SJCRH30 (cell line): Measurements from ENCODE around the gene FBXO24. TPM values are rescaled to one million over a fixed set of nuclear protein-coding genes. Genes with fewer than 3 reads are reported as not detected.
"Not testable (repeated sequence)": the region's sequence is repeated elsewhere in the genome, so short reads cannot be mapped to it uniquely, and the experiment has no call there.

Source experiments
- DNase-seq, 2 experiments: peaks; one replicate each; pipeline ENCODE4 v3.0.0-alpha.2; 2015 to 2020
- H3K27ac ChIP-seq: fragments of 250-450 bp; sonication (Bioruptor Pico); 2 replicates; pipeline ENCODE4 v1.5.1; 2020; ENCODE audit warnings: mild to moderate bottlenecking, moderate library complexity
- H3K27me3 ChIP-seq: fragments of 250-450 bp; sonication (Bioruptor Pico); 2 replicates; pipeline ENCODE4 v1.5.1; 2020; ENCODE audit warnings: mild to moderate bottlenecking, moderate library complexity
- H3K36me3 ChIP-seq: fragments of 250-450 bp; sonication (Bioruptor Pico); 2 replicates; pipeline ENCODE4 v1.5.1; 2020; ENCODE audit warnings: mild to moderate bottlenecking, moderate library complexity
- H3K4me1 ChIP-seq: fragments of 250-450 bp; sonication (Bioruptor Pico); 2 replicates; pipeline ENCODE4 v1.5.1; 2020; ENCODE audit warnings: mild to moderate bottlenecking, moderate library complexity
- H3K4me3 ChIP-seq: fragments of 250-450 bp; sonication (Bioruptor Pico); 2 replicates; pipeline ENCODE4 v1.5.1; 2020; ENCODE audit warnings: mild to moderate bottlenecking, moderate library complexity
- H3K9me3 ChIP-seq: fragments of 250-450 bp; sonication (Bioruptor Pico); replicated peaks from 2 replicates; pipeline ENCODE4 v1.5.1; 2020; ENCODE audit warnings: mild to moderate bottlenecking, moderate library complexity
- total RNA-seq: library from RNA; depleted of rRNA; stranded (reverse); fragments of >200 nt; shearing (Covaris generic); gene quantifications from 2 replicates; pipeline ENCODE4 v1.2.3, GENCODE V29; 2014

The FBXO24 gene
- total RNA-seq, 1 experiment from 2014 or later, result not detected

GRCh38 chr7:100546926-100547800, 39.0 kb upstream of the FBXO24 start:
- no peak for DNase-seq
- no peak overlapping the region for H3K27ac ChIP-seq

GRCh38 chr7:100547872-100548271, 38.3 kb upstream of the FBXO24 start:
- H3K27me3 ChIP-seq, result no peaks in the 10 kb centered on the region
- DNase-seq, result no peak
- H3K9me3 ChIP-seq, result no peaks in the 10 kb centered on the region
- H3K36me3 ChIP-seq, result peaks cover 3% of the 10 kb centered on the region; the same call in 1 of the 2 replicates
- no peak overlapping the region for H3K27ac ChIP-seq
- H3K4me1 ChIP-seq, result peaks cover 13% of the 10 kb centered on the region
- no peak overlapping the region for H3K4me3 ChIP-seq

More at GRCh38 chr7:100546926-100547800, 39.0 kb upstream of the FBXO24 start:
- no peak overlapping the region for H3K4me3 ChIP-seq
- H3K4me1 ChIP-seq, result peaks cover 13% of the 10 kb centered on the region
- H3K9me3 ChIP-seq, result no peaks in the 10 kb centered on the region
- 0 out of 2 replicates have a peak, but pooled peaks cover under 1% of the 10 kb centered on the region for H3K36me3 ChIP-seq
- H3K27me3 ChIP-seq, result no peaks in the 10 kb centered on the region

- H3K36me3 ChIP-seq, H3K4me3 ChIP-seq: not testable (repeated sequence)
Measured at GRCh38 chr7:100548446-100548845, 37.7 kb upstream of the FBXO24 start.

GRCh38 chr7:100552532-100552931, 33.6 kb upstream of the FBXO24 start:
- Histone ChIP-seq H3K9me3 (no peaks in the 10 kb centered on the region), H3K4me3 (no peak overlapping the region), H3K4me1 (no peaks in the 10 kb centered on the region), H3K27me3 (no peaks in the 10 kb centered on the region), H3K27ac (no peak overlapping the region), H3K36me3 (peaks cover 3% of the 10 kb centered on the region; the same call in 1 of the 2 replicates)
- no peak for DNase-seq

More at GRCh38 chr7:100548446-100548845, 37.7 kb upstream of the FBXO24 start:
- peaks cover 13% of the 10 kb centered on the region for H3K4me1 ChIP-seq
- H3K27me3 ChIP-seq, H3K27ac ChIP-seq, H3K9me3 ChIP-seq, DNase-seq: not testable (repeated sequence)

- Histone ChIP-seq H3K27me3 (no peaks in the 10 kb centered on the region), H3K9me3 (no peaks in the 10 kb centered on the region), H3K4me1 (no peaks in the 10 kb centered on the region), H3K4me3 (no peak overlapping the region), H3K27ac (no peak overlapping the region), H3K36me3 (peaks cover 3% of the 10 kb centered on the region; the same call in 1 of the 2 replicates)
- DNase-seq, result no peak
Measured at GRCh38 chr7:100553032-100553431, 33.1 kb upstream of the FBXO24 start.

- Histone ChIP-seq H3K4me1 (no peaks in the 10 kb centered on the region), H3K27me3 (no peaks in the 10 kb centered on the region), H3K27ac (no peak overlapping the region), H3K9me3 (no peaks in the 10 kb centered on the region), H3K4me3 (no peak overlapping the region), H3K36me3 (peaks cover 3% of the 10 kb centered on the region; the same call in 1 of the 2 replicates)
- no peak for DNase-seq
Measured at GRCh38 chr7:100555701-100556100, 30.4 kb upstream of the FBXO24 start.

- H3K36me3 ChIP-seq, result peaks cover 3% of the 10 kb centered on the region; the same call in 1 of the 2 replicates
- H3K4me3 ChIP-seq, result no peak overlapping the region
- no peaks in the 10 kb centered on the region for H3K4me1 ChIP-seq
- no peaks in the 10 kb centered on the region for H3K27me3 ChIP-seq
- DNase-seq, result no peak
- H3K27ac ChIP-seq, result no peak overlapping the region
- no peaks in the 10 kb centered on the region for H3K9me3 ChIP-seq
Measured at GRCh38 chr7:100556541-100556940, 29.6 kb upstream of the FBXO24 start.

GRCh38 chr7:100559127-100559526, 27.0 kb upstream of the FBXO24 start:
- no peaks in the 10 kb centered on the region for H3K27me3 ChIP-seq
- H3K27ac ChIP-seq, result no peak overlapping the region
- no peak for DNase-seq
- no peaks in the 10 kb centered on the region for H3K9me3 ChIP-seq
- no peak overlapping the region for H3K4me3 ChIP-seq
- no peaks in the 10 kb centered on the region for H3K36me3 ChIP-seq
- no peaks in the 10 kb centered on the region; the same call in 1 of the 2 replicates for H3K4me1 ChIP-seq

- no peak overlapping the region for H3K27ac ChIP-seq
- no peaks in the 10 kb centered on the region; the same call in 1 of the 2 replicates for H3K4me1 ChIP-seq
- H3K9me3 ChIP-seq, result no peaks in the 10 kb centered on the region
- DNase-seq, result no peak
- no peaks in the 10 kb centered on the region for H3K27me3 ChIP-seq
- H3K4me3 ChIP-seq, result no peak overlapping the region
- no peaks in the 10 kb centered on the region for H3K36me3 ChIP-seq
Measured at GRCh38 chr7:100561491-100562194, 24.5 kb upstream of the FBXO24 start.

- H3K9me3 ChIP-seq, result no peaks in the 10 kb centered on the region
- H3K4me1 ChIP-seq, result peaks cover 3% of the 10 kb centered on the region; the same call in 1 of the 2 replicates
- no peaks in the 10 kb centered on the region for H3K27me3 ChIP-seq
- H3K27ac ChIP-seq, result no peak overlapping the region
- H3K36me3 ChIP-seq, result no peaks in the 10 kb centered on the region
- H3K4me3 ChIP-seq, result no peak overlapping the region
- no peak for DNase-seq
Measured at GRCh38 chr7:100562195-100563099, 23.7 kb upstream of the FBXO24 start.

GRCh38 chr7:100563100-100563564, 23.0 kb upstream of the FBXO24 start:
- no peak overlapping the region for H3K4me3 ChIP-seq
- H3K27me3 ChIP-seq, result no peaks in the 10 kb centered on the region
- no peaks in the 10 kb centered on the region for H3K9me3 ChIP-seq
- H3K27ac ChIP-seq, result no peak overlapping the region
- peaks cover 9% of the 10 kb centered on the region; the same call in 1 of the 2 replicates for H3K4me1 ChIP-seq
- DNase-seq, result no peak
- no peaks in the 10 kb centered on the region for H3K36me3 ChIP-seq

- DNase-seq, result peak; percentile 84 to 88
- Histone ChIP-seq H3K4me1 (peaks cover 9% of the 10 kb centered on the region; the same call in 1 of the 2 replicates), H3K36me3 (no peaks in the 10 kb centered on the region), H3K27me3 (no peaks in the 10 kb centered on the region), H3K9me3 (no peaks in the 10 kb centered on the region), H3K4me3 (no peak overlapping the region), H3K27ac (no peak overlapping the region)
Measured at GRCh38 chr7:100563809-100564400, 22.2 kb upstream of the FBXO24 start.

- H3K36me3 ChIP-seq, H3K27ac ChIP-seq, H3K4me3 ChIP-seq, H3K27me3 ChIP-seq, H3K9me3 ChIP-seq, H3K4me1 ChIP-seq, DNase-seq: not testable (repeated sequence)
Measured at GRCh38 chr7:100564405-100564804, 21.7 kb upstream of the FBXO24 start.

GRCh38 chr7:100565133-100565571, 21.0 kb upstream of the FBXO24 start:
- Histone ChIP-seq H3K27me3 (no peaks in the 10 kb centered on the region), H3K27ac (no peak overlapping the region), H3K9me3 (no peaks in the 10 kb centered on the region), H3K4me1 (peaks cover 9% of the 10 kb centered on the region; the same call in 1 of the 2 replicates), H3K36me3 (no peaks in the 10 kb centered on the region), H3K4me3 (no peak overlapping the region)
- DNase-seq, result no peak
